ENCODE measurements around the gene SLC38A3. TPM values are rescaled to one million over a fixed set of nuclear protein-coding genes. Genes with fewer than 3 reads are reported as not detected.

SLC38A3 gene
- total RNA-seq (ENCODE audit: unreplicated experiment): 0.56 TPM
- long read RNA-seq: 0 reads

DNA sequence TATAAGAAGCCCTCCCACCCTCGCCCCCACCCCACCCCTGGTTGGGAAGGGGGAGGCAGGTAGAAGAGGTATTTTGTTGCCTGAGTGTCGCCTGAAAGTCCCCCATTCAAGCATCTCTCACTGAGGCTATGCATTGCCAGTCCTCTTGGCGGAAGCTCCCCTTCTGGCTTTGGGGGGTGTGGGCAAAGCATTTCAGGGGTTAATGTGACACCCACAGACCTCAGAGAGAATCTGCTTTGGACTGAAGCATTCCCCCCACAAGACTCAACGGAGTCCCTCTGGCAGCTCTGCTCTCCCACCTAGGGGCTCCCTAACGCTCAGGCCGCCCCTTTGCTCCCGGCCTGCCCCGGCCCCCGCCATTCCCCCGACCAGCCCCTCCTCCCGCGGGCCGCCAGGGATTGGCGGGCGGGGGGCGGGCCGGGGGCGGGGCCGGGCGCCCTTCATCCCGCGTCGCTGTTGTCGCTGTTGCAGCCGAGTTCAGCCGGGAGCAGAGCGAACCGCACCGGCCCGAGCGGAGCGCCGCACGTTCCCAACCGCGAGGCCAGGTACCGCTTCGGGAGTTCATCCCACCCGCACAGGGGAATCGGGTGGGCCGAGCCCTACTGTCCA is at the start of gene SLC38A3:
SLC38A3 (plus strand) TSS at position 468 of the 609 bp plus-strand sequence. CDS start 8,929 bp downstream, outside the sequence.
- TF ChIP-seq, protein P1, sequence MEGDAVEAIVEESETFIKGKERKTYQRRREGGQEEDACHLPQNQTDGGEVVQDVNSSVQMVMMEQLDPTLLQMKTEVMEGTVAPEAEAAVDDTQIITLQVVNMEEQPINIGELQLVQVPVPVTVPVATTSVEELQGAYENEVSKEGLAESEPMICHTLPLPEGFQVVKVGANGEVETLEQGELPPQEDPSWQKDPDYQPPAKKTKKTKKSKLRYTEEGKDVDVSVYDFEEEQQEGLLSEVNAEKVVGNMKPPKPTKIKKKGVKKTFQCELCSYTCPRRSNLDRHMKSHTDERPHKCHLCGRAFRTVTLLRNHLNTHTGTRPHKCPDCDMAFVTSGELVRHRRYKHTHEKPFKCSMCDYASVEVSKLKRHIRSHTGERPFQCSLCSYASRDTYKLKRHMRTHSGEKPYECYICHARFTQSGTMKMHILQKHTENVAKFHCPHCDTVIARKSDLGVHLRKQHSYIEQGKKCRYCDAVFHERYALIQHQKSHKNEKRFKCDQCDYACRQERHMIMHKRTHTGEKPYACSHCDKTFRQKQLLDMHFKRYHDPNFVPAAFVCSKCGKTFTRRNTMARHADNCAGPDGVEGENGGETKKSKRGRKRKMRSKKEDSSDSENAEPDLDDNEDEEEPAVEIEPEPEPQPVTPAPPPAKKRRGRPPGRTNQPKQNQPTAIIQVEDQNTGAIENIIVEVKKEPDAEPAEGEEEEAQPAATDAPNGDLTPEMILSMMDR (IDR thresholded peaks at IDR 0.05; ENCODE audit: unreplicated experiment): no peak
- Mint-ChIP-seq H3K9me3 (ENCODE audit: unreplicated experiment) (no peaks in the 10 kb centered on the region), H3K4me1 (ENCODE audit: unreplicated experiment) (no peaks in the 10 kb centered on the region), H3K27me3 (ENCODE audit: unreplicated experiment) (peaks cover 14% of the 10 kb centered on the region), H3K4me3 (ENCODE audit: unreplicated experiment) (peak within 1 kb of the TSS; percentile 51), H3K36me3 (ENCODE audit: low read depth, unreplicated experiment) (no peaks in the 10 kb centered on the region), H3K27ac (ENCODE audit: unreplicated experiment) (no peak within 1 kb of the TSS)
- DNase-seq (ENCODE audit: low spot score): peak; percentile 58

DNA sequence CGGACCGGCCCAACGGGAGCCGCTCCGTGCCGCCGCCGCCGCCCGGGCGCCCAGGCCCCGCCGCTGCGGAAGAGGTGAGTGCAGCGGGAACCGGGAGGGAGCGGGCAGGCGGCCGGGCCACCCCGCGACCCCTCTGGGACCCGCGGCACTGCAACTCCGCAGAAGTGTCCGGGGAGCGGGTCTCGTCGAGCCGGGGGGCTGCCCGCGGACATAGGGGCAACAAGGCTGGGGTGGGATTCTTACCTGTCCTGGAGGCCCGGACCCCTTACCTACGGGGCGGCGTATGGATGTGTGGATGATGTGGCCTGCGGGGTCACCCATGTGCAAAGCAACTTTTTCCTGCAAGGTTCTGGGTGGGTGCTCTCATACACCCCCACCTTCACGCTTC is 49.6 kb upstream of the SLC38A3 start:
- TF ChIP-seq, protein P1 (IDR thresholded peaks at IDR 0.05; ENCODE audit: unreplicated experiment): no peak
- H3K9me3 Mint-ChIP-seq (ENCODE audit: unreplicated experiment): no peaks in the 10 kb centered on the region
- H3K36me3 Mint-ChIP-seq (ENCODE audit: low read depth, unreplicated experiment): peaks cover 3% of the 10 kb centered on the region
- DNase-seq (ENCODE audit: low spot score): no peak
- H3K27ac Mint-ChIP-seq (ENCODE audit: unreplicated experiment): peak overlapping the region; percentile 18
- H3K4me1 Mint-ChIP-seq (ENCODE audit: unreplicated experiment): peaks cover 38% of the 10 kb centered on the region
- H3K4me3 Mint-ChIP-seq (ENCODE audit: unreplicated experiment): peak overlapping the region; percentile 92
- H3K27me3 Mint-ChIP-seq (ENCODE audit: unreplicated experiment): peaks cover 22% of the 10 kb centered on the region

DNA sequence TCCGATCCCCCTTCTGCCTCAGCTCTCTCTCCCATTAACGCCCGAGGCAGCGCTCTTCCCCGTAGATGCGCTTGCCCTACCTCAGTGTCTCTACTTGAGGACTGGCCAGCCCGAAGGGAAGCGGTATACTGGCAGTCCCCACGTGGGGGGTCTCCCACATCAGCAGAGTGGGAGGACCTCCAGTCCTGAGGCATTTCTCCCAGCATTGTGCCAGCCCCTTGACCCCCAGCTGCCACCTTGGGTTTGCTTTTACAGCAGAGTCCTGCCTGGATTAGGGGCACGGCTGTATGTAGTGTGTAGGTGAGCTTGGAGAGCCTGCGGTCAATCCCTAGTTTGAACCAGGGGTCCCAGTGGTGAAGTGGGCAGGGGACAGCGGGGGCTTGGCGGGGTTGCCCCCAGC is 49.2 kb upstream of the SLC38A3 start:
- H3K36me3 Mint-ChIP-seq (ENCODE audit: low read depth, unreplicated experiment): peaks cover 3% of the 10 kb centered on the region
- TF ChIP-seq, protein P1 (IDR thresholded peaks at IDR 0.05; ENCODE audit: unreplicated experiment): no peak
- H3K9me3 Mint-ChIP-seq (ENCODE audit: unreplicated experiment): no peaks in the 10 kb centered on the region
- H3K4me3 Mint-ChIP-seq (ENCODE audit: unreplicated experiment): peak overlapping the region; percentile 92
- H3K4me1 Mint-ChIP-seq (ENCODE audit: unreplicated experiment): peaks cover 38% of the 10 kb centered on the region
- H3K27me3 Mint-ChIP-seq (ENCODE audit: unreplicated experiment): peaks cover 22% of the 10 kb centered on the region
- H3K27ac Mint-ChIP-seq (ENCODE audit: unreplicated experiment): peak overlapping the region; percentile 25
- DNase-seq (ENCODE audit: low spot score): no peak

DNA sequence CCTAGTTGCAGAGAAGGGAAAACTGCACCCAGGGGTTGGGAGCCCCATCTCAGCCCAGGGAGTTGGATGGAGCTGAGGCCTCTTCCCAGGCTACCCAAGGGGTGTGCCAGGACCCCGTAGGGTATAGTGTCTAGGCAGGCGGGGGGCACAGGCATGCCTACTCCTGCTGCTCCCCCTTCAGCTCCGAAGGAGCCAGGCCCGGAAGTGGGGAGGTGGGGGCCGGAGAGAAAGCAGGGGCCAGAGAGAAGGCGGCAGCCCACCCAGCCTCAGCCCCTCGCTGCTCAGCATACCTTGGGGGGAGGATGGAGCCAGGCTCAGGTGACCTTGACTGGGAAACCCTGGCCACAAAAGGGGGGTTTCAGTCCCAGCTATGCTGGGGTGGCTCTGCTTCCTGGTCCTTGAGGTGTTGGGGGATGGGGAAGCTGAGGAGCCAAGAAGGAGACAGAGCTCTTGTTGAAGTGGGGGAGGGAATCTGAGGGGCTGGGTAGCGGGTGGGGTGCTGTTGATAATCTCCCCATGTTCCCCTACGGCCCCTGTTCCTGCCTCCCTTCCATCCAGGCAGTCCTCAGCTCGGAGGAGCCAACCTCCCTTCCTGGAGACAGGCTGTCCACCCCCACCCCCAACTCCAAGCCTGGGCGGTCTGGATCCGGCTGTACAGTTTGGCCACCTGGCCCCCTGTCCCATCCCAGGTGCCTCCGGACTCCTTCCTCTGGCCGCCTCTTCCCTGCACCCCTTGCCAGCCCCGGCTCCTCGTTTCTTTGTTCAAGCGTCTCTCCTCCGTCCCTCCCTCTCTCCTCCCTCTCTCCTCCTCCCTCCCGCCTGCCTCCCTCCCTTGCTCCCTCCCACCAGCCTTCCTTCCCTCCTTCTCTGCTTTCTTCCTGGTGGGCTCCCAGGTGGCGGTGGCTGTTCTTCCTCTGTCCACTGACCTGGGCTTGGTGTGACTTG is 48.2 kb upstream of the SLC38A3 start:
- peaks cover 19% of the 10 kb centered on the region for H3K27me3 Mint-ChIP-seq (ENCODE audit: unreplicated experiment)
- H3K9me3 Mint-ChIP-seq (ENCODE audit: unreplicated experiment): no peaks in the 10 kb centered on the region
- peak overlapping the region; percentile 92 for H3K4me3 Mint-ChIP-seq (ENCODE audit: unreplicated experiment)
- H3K27ac Mint-ChIP-seq (ENCODE audit: unreplicated experiment): no peak overlapping the region
- TF ChIP-seq, protein P1 (IDR thresholded peaks at IDR 0.05; ENCODE audit: unreplicated experiment): no peak
- H3K36me3 Mint-ChIP-seq (ENCODE audit: low read depth, unreplicated experiment): peaks cover 3% of the 10 kb centered on the region
- no peak for DNase-seq (ENCODE audit: low spot score)
- peaks cover 38% of the 10 kb centered on the region for H3K4me1 Mint-ChIP-seq (ENCODE audit: unreplicated experiment)

Data from endothelial cell (in vitro differentiated cells).